Trophoblast cell (in vitro differentiated cells and primary cell): Measurements from ENCODE around the gene PDE10A.

Source experiments
- DNase-seq, 2 donors: peaks; one replicate each; pipeline ENCODE4 v3.0.0-alpha.2; 2016
- H2AFZ ChIP-seq: 2 replicates; pipeline ENCODE4 v1.6.1; 2013; ENCODE audit warnings: low read length, moderate library complexity, mild to moderate bottlenecking; ENCODE audit not compliant: insufficient read depth, poor library complexity
- H2AK5ac ChIP-seq: 2 replicates; pipeline ENCODE4 v1.6.1; 2013; ENCODE audit warnings: mild to moderate bottlenecking, low read length
- H2BK120ac ChIP-seq: 2 replicates; pipeline ENCODE4 v1.6.1; 2013; ENCODE audit warnings: low read length, mild to moderate bottlenecking, moderate library complexity; ENCODE audit not compliant: insufficient read depth, poor library complexity
- H2BK12ac ChIP-seq: 2 replicates; pipeline ENCODE4 v1.6.1; 2013; ENCODE audit warnings: mild to moderate bottlenecking, low read length, moderate library complexity
- H2BK5ac ChIP-seq: 2 replicates; pipeline ENCODE4 v1.6.1; 2013; ENCODE audit warnings: low read length, low read depth, moderate library complexity, mild to moderate bottlenecking; ENCODE audit not compliant: poor library complexity
- H3K14ac ChIP-seq: 2 replicates; pipeline ENCODE4 v1.6.1; 2013; ENCODE audit warnings: mild to moderate bottlenecking, low read length
- H3K18ac ChIP-seq: 2 replicates; pipeline ENCODE4 v1.6.1; 2013; ENCODE audit warnings: mild to moderate bottlenecking, low read length
- H3K23ac ChIP-seq: 2 replicates; pipeline ENCODE4 v1.6.1; 2013; ENCODE audit warnings: low read length
- H3K27ac ChIP-seq: 2 replicates; pipeline ENCODE4 v1.5.1; 2013; ENCODE audit warnings: low read depth, mild to moderate bottlenecking, inconsistent platforms, low read length, moderate library complexity
- H3K27me3 ChIP-seq: 2 replicates; pipeline ENCODE4 v1.6.1; 2013; ENCODE audit warnings: inconsistent platforms, mild to moderate bottlenecking, low read length, moderate library complexity; ENCODE audit not compliant: insufficient read depth
- H3K36me3 ChIP-seq, 2 experiments: 1 replicate in 1 of 2; 2 replicates in 1 of 2; pipeline ENCODE4 v1.6.1; 2013; ENCODE audit warnings: low read length in 2 of 2, mild to moderate bottlenecking in 2 of 2, moderate library complexity in 1 of 2; ENCODE audit not compliant: insufficient read depth in 2 of 2, control insufficient read depth in 1 of 2
- H3K4ac ChIP-seq: 2 replicates; pipeline ENCODE4 v1.6.1; 2013; ENCODE audit warnings: low read depth, mild to moderate bottlenecking, low read length, moderate library complexity
- H3K4me1 ChIP-seq, 2 experiments: 1 replicate in 1 of 2; 2 replicates in 1 of 2; pipeline ENCODE4 v1.6.1; 2013; ENCODE audit warnings: low read length in 2 of 2, mild to moderate bottlenecking in 2 of 2, moderate library complexity in 1 of 2; ENCODE audit not compliant: insufficient read depth in 2 of 2, control insufficient read depth in 1 of 2
- H3K4me2 ChIP-seq: 2 replicates; pipeline ENCODE4 v1.6.1; 2013; ENCODE audit warnings: inconsistent platforms, mild to moderate bottlenecking, low read length, moderate library complexity
- H3K4me3 ChIP-seq: 2 replicates; pipeline ENCODE4 v1.5.1; 2013; ENCODE audit warnings: mild to moderate bottlenecking, low read depth, low read length, inconsistent platforms
- H3K79me1 ChIP-seq: one replicate; pipeline ENCODE4 v1.6.1; 2013; ENCODE audit warnings: low read length
- H3K79me2 ChIP-seq: 2 replicates; pipeline ENCODE4 v1.6.1; 2013; ENCODE audit warnings: low read length, mild to moderate bottlenecking; ENCODE audit not compliant: control insufficient read depth, insufficient read depth, poor library complexity
- H3K9ac ChIP-seq: 2 replicates; pipeline ENCODE4 v1.6.1; 2013; ENCODE audit warnings: mild to moderate bottlenecking, low read length
- H3K9me3 ChIP-seq: 2 replicates; pipeline ENCODE4 v1.6.1; 2013; ENCODE audit warnings: low read depth, mild to moderate bottlenecking, control low read depth, inconsistent platforms, low read length; ENCODE audit not compliant: insufficient read depth
- H4K12ac ChIP-seq: 2 replicates; pipeline ENCODE4 v1.6.1; 2013; ENCODE audit warnings: low read depth, mild to moderate bottlenecking, low read length, moderate library complexity
- H4K8ac ChIP-seq: 2 replicates; pipeline ENCODE4 v1.6.1; 2013; ENCODE audit warnings: low read depth, mild to moderate bottlenecking, low read length, moderate library complexity
- H4K91ac ChIP-seq: one replicate; pipeline ENCODE4 v1.6.1; 2013; ENCODE audit warnings: low read depth, mild to moderate bottlenecking, low read length, moderate library complexity
- WGBS: extraction: QIAGEN DNeasy Blood & Tissue Kit; methylation state at CpG from one replicate; pipeline ENCODE4 v1.1.7; 2013; ENCODE audit warnings: missing lambda C conversion rate; ENCODE audit not compliant: insufficient read length, insufficient coverage; ENCODE audit errors: extremely low coverage; 5-methylcytosine and 5-hydroxymethylcytosine counted together

PDE10A gene

GRCh38 chr6:165664559-165665383 lies 1.7 kb upstream of the PDE10A start:
- Histone ChIP-seq H3K14ac (no peak overlapping the region), H3K27ac (no peak overlapping the region), H2BK120ac (no peak overlapping the region), H4K8ac (no peak overlapping the region), H2AFZ (no peak overlapping the region), H3K9ac (no peak overlapping the region), H3K4me1 (peaks cover 8 to 11% of the 10 kb centered on the region in 2 experiments), H2BK5ac (no peak overlapping the region), H4K91ac (no peak overlapping the region), H3K9me3 (no peaks in the 10 kb centered on the region), H2AK5ac (no peak overlapping the region), H3K79me1 (peaks cover 19% of the 10 kb centered on the region), H3K23ac (no peak overlapping the region), H4K12ac (no peak overlapping the region), H3K4ac (no peak overlapping the region), H3K18ac (no peak overlapping the region), H2BK12ac (no peak overlapping the region), H3K4me2 (peak overlapping the region; percentile 96), H3K4me3 (no peak overlapping the region), H3K27me3 (peaks cover 31% of the 10 kb centered on the region), H3K79me2 (peaks cover 9% of the 10 kb centered on the region), H3K36me3 (no peaks in the 10 kb centered on the region)
- DNase-seq: peak in 1 of 2 donors; percentile 38
- WGBS: no CpG with 5 or more reads among the region's 25 CpGs

DNA sequence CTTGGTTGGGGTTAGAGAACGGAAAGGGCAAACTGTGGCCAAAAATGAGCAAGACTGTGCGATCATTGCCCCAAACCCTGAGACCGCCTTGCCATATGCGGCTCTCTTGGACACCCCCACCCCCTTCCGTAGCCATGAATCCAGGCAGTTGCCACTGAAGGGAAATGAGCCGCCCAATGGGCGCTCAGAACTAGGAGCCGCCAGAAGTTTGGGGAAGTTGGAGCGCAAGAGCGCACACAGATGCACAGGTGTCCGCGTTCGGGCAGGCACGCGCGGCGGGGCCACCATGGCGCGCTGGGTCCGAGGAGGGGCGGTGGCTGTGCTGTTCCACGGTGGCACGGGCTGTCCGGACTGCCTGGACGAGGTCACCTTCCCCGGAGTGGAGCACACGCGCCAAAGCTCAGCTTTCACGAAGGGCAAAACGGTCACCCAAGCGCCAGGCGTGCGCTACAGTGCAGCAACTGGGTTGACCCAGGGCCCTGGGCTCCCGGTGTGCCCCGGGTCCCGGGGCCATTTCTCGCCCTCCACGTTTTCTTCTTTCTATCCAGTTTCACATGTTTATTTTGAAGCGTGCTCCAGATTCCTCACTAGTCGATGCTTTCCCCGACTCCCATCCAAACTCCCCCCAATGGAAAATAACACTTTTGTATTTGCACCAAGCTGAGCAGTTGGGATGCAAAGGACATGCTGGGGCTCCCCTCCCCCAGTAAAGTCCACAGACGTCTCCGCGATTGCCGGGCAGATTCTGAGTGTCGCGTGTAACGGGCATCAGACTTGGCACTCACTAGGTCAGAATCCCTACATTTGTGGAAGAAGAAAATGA lies 906 bp upstream of the PDE10A start:
- H4K12ac ChIP-seq: no peak overlapping the region
- peaks cover 9% of the 10 kb centered on the region for H3K79me2 ChIP-seq
- peak overlapping the region; percentile 96 for H3K4me2 ChIP-seq
- H4K91ac ChIP-seq: no peak overlapping the region
- no peak overlapping the region for H2BK5ac ChIP-seq
- peak overlapping the region; percentile 84 for H3K4me3 ChIP-seq
- no peak overlapping the region for H3K14ac ChIP-seq
- no peak overlapping the region for H2AK5ac ChIP-seq
- peak in 1 of 2 donors; percentile 40 for DNase-seq
- H3K4me1 ChIP-seq: peaks cover 8 to 11% of the 10 kb centered on the region in 2 experiments
- no peak overlapping the region for H2BK120ac ChIP-seq
- no peak overlapping the region for H3K4ac ChIP-seq
- WGBS: no CpG with 5 or more reads among the region's 48 CpGs
- no peak overlapping the region for H2AFZ ChIP-seq
- no peak overlapping the region for H3K18ac ChIP-seq
- H4K8ac ChIP-seq: no peak overlapping the region
- no peaks in the 10 kb centered on the region for H3K9me3 ChIP-seq
- peaks cover 31% of the 10 kb centered on the region for H3K27me3 ChIP-seq
- no peak overlapping the region for H3K9ac ChIP-seq
- H3K27ac ChIP-seq: no peak overlapping the region
- H3K79me1 ChIP-seq: peaks cover 19% of the 10 kb centered on the region
- H3K23ac ChIP-seq: no peak overlapping the region
- no peak overlapping the region for H2BK12ac ChIP-seq
- no peaks in the 10 kb centered on the region for H3K36me3 ChIP-seq

DNA sequence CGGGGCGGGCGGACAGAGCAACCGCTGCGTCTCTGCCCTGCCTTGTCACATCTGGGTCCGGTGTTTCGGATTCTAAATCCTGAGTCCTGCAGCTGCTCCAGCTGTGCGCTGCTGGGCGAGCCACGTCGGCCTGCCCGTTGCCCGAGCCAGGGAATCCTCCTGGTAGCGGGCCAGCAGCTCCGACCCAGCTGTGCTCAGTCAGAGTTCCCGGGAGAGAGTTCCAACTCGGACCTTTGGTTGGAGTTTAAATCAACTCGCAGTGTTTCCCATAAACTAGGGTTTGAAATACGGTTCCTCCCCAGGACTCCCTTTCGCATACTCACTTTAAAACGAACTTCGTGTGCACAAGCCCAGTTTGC lies 315 bp upstream of the PDE10A start:
- H2AFZ ChIP-seq: no peak overlapping the region
- no peak overlapping the region for H3K18ac ChIP-seq
- no peaks in the 10 kb centered on the region for H3K9me3 ChIP-seq
- no peak overlapping the region for H3K27ac ChIP-seq
- H3K23ac ChIP-seq: no peak overlapping the region
- DNase-seq: peak; percentile 79 to 83
- H3K4me3 ChIP-seq: peak overlapping the region; percentile 84
- H3K36me3 ChIP-seq: no peaks in the 10 kb centered on the region
- H3K14ac ChIP-seq: no peak overlapping the region
- H2BK5ac ChIP-seq: no peak overlapping the region
- H3K79me1 ChIP-seq: peaks cover 19% of the 10 kb centered on the region
- no peak overlapping the region for H2BK12ac ChIP-seq
- peak overlapping the region; percentile 96 for H3K4me2 ChIP-seq
- peaks cover 9% of the 10 kb centered on the region for H3K79me2 ChIP-seq
- H4K91ac ChIP-seq: no peak overlapping the region
- H2AK5ac ChIP-seq: no peak overlapping the region
- H3K9ac ChIP-seq: no peak overlapping the region
- no CpG with 5 or more reads among the region's 22 CpGs for WGBS
- no peak overlapping the region for H3K4ac ChIP-seq
- peaks cover 11 to 17% of the 10 kb centered on the region in 2 experiments for H3K4me1 ChIP-seq
- H4K12ac ChIP-seq: no peak overlapping the region
- H3K27me3 ChIP-seq: peaks cover 31% of the 10 kb centered on the region
- peak overlapping the region; percentile 13 for H4K8ac ChIP-seq
- H2BK120ac ChIP-seq: no peak overlapping the region

- H3K9me3 ChIP-seq: no peaks in the 10 kb centered on the region
- H3K79me1 ChIP-seq: peaks cover 19% of the 10 kb centered on the region
- H3K4me2 ChIP-seq: peak overlapping the region; percentile 96
- no peak overlapping the region for H4K8ac ChIP-seq
- peaks cover 15 to 19% of the 10 kb centered on the region in 2 experiments for H3K4me1 ChIP-seq
- no peaks in the 10 kb centered on the region for H3K36me3 ChIP-seq
- peak overlapping the region; percentile 84 for H3K18ac ChIP-seq
- no peak overlapping the region for H2AFZ ChIP-seq
- H3K14ac ChIP-seq: peak overlapping the region; percentile 74
- H3K4me3 ChIP-seq: peak overlapping the region; percentile 84
- no peak overlapping the region for H2BK120ac ChIP-seq
- H2BK12ac ChIP-seq: no peak overlapping the region
- peak; percentile 72 to 79 for DNase-seq
- H4K91ac ChIP-seq: peak overlapping the region; percentile 64
- WGBS: no CpG with 5 or more reads among the region's 100 CpGs
- H2AK5ac ChIP-seq: no peak overlapping the region
- peak overlapping the region; percentile 86 for H3K9ac ChIP-seq
- no peak overlapping the region for H4K12ac ChIP-seq
- H3K4ac ChIP-seq: no peak overlapping the region
- no peak overlapping the region for H3K23ac ChIP-seq
- peaks cover 9% of the 10 kb centered on the region for H3K79me2 ChIP-seq
- peaks cover 31% of the 10 kb centered on the region for H3K27me3 ChIP-seq
- no peak overlapping the region for H2BK5ac ChIP-seq
- peak overlapping the region; percentile 12 for H3K27ac ChIP-seq
Measured at GRCh38 chr6:165662041-165662748, 846 bp downstream of the PDE10A start.
